NCI-H2081 (cell line): Measurements from ENCODE around the gene OR8A1.
A peak's percentile ranks its signal among the peaks of the same experiment; 100 is the strongest.

ENCODE experiments used
- DNase-seq, 2 experiments: peaks; one replicate each; lab custom pipeline; 2025; lab: John Stamatoyannopoulos, UW

The OR8A1 gene

DNA sequence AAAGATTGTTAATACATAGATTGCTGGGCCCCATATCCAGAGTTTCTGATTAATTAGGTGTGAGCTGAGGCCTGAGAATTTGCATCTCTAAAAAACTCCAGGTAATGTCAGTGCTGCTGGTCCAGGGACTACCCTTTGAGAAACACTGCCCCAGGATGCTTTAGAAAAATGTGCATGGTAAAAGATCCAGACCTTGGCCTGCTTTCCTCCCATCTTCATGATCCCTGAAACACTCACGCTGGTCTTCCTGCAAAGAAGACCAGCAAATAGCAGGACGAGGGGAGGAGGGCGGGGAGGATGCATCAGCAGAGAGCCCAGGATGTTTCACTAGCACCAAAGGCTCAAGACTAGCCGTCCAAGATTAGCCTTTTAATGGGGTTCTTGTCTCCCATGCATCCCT is at the start of gene OR8A1:
TSS of gene OR8A1 (plus strand) at position 301 of the 400 bp plus-strand sequence. CDS start 123 bp downstream, outside the sequence.
- no peak for DNase-seq

DNA sequence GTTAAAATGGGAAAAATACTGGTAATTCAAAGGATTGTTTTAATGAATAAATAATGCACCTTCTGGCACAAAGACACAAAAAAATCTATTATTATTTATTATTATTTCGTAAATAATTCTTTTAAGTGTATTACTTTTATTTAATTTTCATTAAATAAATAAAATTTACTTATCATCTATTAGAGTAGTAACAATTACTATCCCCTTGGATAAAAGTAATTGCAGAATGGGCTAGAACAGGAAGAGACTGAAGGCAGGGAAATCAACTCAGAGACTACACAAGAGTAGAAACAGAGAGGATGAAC is 49.3 kb upstream of the OR8A1 start:
- no peak for DNase-seq

DNA sequence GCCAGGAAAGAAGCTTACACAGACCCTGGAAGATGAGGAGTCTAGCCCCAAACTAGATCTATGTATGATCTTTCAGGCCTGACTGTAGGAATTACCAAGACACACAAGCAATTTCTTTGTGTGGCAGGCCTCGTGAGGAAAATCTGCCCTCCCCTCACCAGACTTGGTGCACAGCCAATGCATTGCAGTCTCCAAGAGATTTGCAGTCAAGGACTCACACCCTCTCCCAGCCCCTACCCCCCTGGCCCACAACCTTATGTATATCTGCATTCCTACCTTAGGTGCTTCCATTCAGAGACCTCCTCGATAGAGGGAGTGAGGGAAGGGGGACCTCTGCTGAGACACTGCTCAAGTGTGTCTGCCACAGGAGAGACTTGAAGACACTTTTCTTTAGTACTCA is 36.2 kb upstream of the OR8A1 start:
- DNase-seq: no peak

DNA sequence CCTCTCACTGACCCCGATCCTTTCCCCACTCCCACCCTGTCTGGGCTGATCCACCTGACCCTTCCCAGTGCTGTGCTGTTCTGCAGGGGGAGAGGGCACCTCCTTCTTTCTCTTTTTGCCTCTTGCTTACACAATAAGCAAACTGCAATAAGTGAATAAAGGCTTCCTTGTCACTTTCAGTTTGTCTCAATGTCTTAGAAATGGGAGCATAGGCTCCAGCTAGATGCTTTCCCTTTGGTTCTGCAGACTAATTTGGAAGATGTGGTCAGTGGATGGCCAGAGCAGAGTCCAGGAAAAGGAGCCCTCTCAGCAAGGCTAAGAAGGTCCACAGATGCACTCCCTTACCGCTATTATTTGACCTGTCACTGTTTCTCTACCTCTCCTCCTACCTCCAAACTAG is 35.7 kb upstream of the OR8A1 start:
- DNase-seq: no peak

DNA sequence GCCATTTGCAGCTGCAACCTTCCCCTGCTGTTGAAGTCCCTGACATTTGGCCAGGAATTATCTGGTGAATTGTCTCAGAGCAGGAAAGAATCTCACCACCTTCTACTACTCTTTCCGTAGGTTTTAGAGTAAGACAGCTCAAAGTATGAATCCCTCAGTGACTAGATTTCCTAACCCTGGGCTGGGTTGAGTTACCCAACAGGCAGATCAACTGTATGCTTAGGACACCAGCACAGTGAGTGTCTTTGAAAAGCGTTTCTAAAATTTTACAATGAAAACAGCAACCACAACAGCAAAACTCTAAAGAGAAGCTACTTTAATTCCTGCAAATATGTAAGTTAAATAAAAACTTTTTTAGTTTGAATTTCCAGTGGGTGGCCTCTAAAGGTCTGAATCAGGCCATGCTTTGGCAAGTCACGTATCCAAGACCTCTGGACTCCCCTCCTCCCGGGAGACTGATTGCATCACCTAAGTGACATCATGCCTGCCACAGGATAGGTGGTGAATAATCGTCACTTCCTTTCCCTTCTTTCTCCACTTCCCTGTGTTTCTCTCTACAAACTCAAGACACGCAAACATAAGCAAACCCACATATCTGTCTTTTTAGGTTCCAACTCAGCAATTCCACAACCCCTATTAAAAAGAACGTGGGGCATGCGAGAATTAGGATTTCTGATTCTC is 34.1 kb upstream of the OR8A1 start:
- DNase-seq: no peak

DNA sequence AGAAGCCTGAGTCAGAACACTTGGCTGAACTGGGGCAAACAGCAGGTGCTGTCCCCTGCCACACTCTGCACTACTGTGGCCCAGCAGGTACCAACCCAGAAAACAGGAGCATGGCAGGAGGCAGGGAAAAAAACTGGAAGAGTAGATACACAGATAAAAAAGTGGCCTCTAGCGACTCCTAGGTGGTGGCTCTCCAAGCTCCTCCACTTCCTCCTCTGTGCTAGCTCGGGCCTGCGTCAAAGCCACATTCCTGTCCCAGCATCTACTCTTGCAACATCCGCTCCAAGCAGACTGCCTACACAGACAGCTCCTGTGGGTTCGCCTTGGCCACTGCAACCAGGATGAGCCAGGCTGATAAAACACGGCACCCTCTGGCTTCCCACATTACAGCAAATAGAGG is 33.3 kb upstream of the OR8A1 start:
- no peak for DNase-seq

DNA sequence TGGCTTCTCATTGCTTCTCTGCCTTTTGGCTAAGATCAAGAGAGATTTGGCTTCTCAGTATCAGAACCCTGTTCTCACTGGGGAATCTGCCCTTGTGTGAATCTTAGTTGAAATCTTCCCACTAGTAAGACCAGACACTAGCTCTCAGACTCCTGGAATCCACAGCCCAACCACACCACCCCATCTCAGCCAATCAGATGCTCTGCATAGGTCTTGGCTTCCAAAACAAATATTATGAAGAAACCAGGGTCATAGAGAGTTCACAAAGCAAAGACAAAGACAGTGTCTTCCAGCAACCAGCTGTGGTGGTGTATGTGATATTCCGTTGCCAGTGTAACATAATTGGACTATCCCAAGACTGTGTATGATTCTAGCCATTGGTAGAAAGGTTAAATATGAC is 31.8 kb upstream of the OR8A1 start:
- no peak for DNase-seq

DNA sequence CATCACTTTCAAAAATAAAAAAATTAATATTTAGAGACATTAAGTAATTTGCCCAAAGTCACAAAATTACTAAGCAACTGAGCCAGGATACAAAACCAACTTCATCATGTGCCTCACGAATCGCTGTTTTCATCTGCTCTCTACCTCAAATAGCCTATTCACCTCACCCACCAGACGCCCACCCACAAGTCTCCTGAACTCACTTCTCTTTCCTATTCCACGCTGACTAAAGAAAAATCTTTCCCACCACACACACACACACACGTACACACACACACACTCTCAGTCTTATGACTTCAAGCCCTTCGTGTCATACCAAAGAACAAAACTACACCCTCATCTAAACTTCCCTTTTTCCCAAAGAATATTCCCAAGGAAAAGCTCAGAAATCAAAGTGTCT is 28.6 kb upstream of the OR8A1 start:
- DNase-seq: no peak

DNA sequence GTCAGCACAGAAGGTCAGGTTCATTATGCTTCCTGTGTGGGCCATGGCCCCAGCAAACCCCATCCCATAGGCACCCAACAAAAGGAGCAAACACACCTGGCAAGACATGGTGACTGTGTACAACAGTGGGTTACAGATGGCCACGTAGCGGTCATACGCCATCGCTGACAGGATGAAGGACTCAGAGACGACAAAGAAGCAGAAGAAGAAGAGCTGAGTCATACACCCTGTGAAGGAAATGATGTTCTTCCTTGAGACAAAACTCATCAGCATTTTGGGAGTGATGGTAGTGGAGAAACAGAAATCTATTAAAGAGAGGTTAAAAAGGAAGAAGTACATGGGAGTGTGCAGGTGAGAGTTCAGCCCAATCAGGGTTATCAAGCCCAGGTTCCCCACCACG is 26.7 kb upstream of the OR8A1 start:
- no peak for DNase-seq

DNA sequence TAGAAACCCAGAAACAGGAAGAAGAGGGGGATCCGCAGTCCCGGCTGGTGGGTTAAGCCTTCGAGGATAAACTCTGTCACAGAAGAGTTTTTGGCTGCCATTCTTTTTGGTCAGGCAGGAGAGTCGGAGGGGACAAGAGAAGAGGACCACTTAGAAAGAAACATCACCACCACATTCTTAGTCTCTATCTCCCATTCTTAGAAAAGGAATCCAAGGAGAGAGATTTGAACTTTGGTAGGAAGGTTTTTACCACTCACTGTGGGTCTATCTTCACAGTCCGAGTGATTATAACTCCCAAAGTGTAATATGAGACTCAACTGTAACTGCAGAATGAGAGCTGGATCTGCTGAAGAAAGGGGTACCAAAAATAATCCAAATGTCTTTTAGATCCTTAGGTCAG is 26.2 kb upstream of the OR8A1 start, which contains the start of gene OR8B12:
TSS of gene OR8B12 (minus strand) at position 101 of the 400 bp plus-strand sequence. CDS start at position 101, 0 bp downstream.
- no peak for DNase-seq

DNA sequence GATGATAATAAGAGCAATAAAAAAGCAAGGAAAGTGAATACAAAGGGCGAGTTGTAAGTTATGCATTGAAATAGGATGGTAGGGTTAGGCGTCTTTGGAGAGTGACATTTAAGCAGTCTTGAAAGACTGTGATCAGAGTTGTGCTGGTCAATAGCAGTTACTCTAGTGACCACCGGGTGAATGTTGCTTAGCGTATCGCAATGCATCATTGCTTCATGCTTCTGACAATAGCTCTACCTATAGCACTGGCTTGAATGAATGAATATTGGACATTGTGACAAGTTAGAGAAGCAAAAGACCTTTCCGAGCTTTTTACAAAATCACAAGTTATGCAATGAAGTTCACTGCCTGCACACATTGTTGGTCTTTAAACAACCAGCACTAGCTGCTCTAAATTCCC is 18.6 kb upstream of the OR8A1 start:
- DNase-seq: no peak

DNA sequence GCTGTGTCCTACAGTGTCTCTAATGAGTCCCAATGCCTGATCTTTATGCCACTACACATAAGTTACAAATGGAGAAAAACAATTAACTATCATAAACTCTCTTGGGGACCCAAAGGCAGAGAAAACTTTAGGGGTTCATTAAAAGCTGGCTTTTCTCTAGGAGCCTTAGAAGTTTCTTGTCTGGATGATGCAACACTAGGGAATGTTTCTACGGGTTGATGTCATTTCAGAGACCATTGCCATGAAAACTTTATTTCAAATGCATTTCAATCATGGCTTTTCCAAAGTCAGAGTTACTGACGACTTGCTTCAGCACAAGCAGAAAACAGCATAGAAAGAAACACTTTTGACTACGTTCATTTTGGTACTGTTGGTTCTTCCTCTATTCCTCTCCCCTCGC is 17.8 kb upstream of the OR8A1 start:
- no peak for DNase-seq

DNA sequence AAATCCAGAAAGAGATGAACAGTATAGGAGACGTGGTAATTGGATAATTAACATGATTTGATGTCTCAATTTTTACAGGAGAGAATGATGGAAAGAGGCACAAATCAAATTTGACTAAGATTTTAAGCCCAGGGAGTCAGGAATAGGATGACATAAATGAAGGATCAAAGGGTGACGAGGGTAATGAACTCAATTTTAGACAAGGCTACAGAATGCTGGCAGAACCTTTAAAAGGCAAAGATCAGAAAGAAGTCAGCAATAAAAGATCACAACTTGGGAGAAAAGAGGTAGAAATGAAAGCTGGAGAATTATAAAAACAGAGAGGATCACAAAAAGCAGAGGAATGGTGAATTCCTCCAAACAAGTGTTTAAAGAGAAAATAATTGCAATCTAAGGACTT is 13.0 kb upstream of the OR8A1 start:
- DNase-seq: no peak

DNA sequence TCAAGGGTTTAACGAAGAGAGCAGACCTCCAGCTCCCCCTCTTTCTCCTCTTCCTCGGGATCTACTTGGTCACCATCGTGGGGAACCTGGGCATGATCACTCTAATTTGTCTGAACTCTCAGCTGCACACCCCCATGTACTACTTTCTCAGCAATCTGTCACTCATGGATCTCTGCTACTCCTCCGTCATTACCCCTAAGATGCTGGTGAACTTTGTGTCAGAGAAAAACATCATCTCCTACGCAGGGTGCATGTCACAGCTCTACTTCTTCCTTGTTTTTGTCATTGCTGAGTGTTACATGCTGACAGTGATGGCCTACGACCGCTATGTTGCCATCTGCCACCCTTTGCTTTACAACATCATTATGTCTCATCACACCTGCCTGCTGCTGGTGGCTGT is 363 bp downstream of the OR8A1 start:
- DNase-seq: no peak

DNA sequence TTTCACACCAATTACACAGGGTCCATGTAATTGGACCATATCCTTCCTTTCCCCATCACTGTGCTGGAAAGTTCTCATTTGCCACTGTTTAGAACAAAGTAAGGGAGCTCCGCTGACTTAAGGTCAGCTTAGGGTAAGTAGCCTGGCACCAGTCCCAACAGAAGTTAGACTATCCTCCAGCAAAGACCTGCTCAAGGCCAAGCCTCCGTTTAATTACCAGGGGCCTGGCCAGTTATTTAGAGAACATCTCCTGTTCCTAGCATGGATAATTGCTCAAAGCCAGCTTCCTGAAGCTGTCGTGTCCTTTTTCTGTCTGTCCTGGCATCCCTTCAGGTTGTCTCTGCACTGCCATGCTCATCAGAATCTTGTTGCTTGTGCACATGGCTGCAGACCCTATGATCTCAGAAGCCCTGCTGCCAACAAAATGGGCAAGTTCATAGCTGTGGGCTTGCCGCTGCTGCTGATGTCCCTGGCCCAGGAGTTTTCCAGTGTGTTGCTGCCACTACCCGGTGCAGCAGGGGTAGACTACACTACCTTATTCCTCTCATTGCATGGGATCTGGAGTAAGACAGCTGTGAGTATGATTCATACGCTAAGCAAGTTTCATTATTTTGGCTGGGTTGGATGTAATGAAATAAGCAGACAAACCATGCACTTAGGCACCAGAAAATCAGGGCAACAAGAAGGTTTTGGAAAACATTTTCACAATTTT is 8.1 kb downstream of the OR8A1 start:
- no peak for DNase-seq

DNA sequence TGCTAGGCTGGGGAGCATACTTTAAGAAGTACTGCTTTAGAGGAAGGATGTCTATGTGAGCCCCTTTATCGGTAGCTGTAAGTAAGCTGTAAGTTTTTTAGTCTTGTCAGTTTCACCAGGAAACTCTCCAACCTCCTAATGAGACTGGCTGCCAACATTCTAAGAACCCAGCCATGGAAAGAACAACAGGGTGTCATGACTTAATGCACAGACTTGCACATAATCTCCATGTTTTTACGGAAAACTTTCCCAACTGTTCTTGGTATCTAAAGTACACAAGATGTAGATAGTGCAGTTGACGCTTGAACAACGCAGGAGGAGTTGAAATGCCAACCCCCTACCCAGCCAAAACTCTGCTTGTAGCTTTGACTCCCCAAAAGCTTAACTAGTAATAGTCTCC is 9.0 kb downstream of the OR8A1 start:
- no peak for DNase-seq

DNA sequence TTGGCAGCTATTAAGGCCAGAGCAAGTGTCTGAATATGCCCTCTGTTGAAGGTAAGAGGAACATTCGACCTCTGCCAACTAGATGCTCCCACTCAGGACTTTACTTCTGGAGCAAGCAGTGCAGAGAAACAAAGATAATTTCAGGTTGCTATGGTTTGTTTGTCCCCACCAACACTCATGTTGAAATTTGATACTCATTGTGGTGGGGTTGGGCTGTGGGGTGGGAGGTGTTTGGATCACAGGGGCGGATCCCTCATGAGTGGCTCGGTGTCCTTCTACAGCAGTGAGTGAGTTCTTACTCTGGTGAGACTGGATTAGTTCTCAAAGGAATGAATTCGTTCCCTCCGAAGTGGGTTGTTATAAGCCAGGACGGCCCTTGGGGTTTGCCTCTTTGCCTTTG is 12.0 kb downstream of the OR8A1 start:
- no peak for DNase-seq

DNA sequence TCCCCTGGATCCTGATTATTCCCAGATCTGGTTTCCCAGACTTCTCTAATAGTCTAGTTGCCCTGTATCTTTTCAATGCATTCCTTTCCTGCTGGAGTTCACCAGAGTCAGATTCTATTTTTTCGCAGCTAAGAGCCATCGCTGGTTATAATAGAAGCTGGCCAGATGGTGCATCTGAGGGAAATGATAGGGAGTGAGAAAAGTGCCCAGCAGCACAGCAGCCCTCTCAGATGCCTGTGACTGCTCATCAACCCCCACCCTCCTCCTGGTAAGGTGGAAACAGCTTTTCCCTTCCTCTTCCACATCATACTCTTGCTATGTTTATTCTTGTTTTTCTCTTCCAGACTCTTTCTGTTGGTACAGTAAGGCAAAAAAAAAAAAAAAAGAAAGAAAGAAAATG is 12.8 kb downstream of the OR8A1 start:
- no peak for DNase-seq

DNA sequence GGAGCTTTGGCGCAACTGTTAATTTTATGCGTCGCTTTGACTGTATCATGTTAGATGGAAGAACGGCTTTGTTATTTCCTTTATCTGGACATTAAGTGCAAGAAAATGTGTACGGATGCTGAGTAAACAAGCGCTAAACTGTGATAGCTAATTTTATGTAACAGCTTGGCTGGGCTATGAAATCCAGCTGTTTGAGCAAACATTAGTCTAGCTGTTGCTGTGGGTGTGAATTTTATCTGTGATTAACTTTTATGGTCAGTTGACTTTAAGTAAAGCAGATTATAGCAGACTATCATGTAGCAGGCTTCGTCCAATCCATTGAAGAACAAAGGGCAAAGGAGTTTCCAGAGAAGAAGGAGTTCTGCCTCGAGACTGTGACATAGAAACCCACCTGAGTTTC is 14.0 kb downstream of the OR8A1 start:
- DNase-seq: peak; percentile 2 to 74

DNA sequence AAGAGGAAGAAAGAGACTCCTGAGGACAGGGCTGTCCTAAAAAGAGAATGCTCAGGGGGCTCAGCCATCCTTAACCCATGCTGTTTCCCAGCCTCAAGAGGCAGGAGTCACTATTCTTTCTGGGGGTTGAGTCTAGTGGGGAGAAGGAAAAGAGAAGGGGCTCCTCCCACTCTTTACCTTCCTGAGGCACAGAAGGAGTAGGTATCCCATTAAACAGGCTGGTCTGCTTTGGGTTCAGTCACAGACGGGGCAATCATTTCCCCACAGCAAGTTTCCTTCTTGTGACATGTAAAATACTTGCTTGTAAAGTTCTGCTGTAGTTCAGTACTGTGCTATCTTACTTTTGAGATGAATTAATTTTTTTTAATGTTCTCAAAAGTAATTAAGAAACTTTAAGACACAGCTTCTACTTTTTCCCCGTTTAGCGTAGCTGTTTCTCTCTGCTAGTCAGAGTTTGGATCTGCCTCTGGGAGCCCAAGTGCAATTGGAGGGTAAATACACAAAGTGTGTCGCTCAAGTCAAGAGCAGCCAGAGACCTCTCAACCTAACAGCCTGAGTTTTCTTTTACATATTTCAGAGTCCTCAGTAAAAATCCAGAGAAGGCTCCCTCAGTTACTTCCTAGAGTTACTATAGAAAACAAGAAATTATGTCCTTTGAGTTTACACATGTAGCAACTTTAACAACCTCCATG is 15.0 kb downstream of the OR8A1 start:
- no peak for DNase-seq

DNA sequence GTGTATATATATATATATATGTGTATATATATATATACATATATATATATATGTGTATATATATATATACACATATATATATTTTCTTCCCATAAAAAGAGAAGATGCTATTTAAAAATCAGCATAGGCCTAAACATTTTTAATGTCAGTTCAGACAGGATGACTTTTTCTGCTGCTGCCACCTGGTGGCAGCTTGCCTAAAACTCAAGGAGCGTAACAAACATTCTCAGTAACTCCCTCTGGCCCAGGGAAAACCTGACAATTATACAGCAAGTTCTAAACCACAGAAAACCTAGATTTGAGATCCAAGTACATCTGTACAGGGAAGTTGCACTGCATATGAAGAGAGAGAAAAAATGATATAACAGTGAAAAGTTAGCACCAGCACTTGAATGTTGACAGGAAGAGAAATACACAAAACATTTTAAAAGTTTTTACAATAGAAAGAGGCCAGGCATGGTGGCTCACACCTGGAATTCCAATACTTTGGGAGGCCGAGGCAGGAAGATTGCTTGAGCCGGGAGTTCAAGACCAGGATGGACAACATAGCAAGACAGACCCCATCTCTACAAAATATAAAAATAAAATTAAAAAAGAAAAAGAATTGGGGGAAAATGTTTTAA is 16.6 kb downstream of the OR8A1 start:
- peak; percentile 54 to 56 for DNase-seq

DNA sequence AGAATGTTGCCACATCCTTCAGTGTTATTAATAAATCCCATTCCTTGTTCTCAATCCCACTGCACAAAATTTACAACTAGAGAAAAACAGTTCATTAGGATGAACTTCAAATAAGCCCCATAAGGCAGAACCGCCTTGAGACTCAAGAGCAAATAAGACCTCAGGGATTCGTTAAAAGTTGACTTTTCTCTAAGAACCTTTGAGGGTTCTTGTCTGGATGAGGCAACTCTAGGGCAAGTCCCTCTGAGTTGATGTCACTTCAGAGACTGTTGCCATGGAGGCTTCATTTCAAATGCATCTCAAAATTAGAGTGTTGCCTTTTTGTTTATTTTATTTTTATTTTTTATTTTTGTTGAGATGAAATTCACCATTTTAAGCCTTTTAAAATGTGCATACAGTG is 21.6 kb downstream of the OR8A1 start:
- DNase-seq: no peak

DNA sequence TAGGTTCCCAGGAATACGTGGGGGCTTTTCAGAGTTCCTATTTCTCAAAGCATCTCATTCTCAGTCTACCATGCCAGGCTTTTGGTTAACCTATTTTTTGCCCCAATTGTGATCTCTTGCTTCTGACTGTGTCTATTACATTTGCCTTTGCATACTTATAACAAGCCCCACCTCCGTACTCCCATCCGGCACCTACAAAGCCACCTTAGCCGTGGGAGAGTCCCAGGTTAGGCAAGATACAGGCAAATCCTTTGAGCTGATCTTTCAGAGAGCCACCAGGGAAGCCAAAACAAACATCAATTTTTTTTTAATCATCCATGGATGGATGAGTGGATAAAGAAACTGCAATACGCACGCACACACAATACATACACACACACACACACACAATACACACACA is 22.8 kb downstream of the OR8A1 start:
- no peak for DNase-seq
